CD4-positive, alpha-beta T cell treated with Interleukin-4 for 4 hours (primary cell): ENCODE results near the gene GNGT1.

Source experiments
- DNase-seq: peaks from one replicate; pipeline ENCODE4 v3.0.0-alpha.2; 2020

GNGT1 gene

GRCh38 chr7:93944673-93945072, 38.3 kb downstream of the GNGT1 start:
- no peak for DNase-seq

- DNase-seq, result no peak
Observed at GRCh38 chr7:93945083-93945482, 38.7 kb downstream of the GNGT1 start.

GRCh38 chr7:93945756-93946535, 39.6 kb downstream of the GNGT1 start:
- no peak for DNase-seq

- no peak for DNase-seq
Observed at GRCh38 chr7:93948106-93948505, 41.7 kb downstream of the GNGT1 start.

- DNase-seq, result no peak
Observed at GRCh38 chr7:93948873-93949272, 42.5 kb downstream of the GNGT1 start.

GRCh38 chr7:93949423-93949822, 43.1 kb downstream of the GNGT1 start:
- no peak for DNase-seq

GRCh38 chr7:93955304-93955703, 48.9 kb downstream of the GNGT1 start:
- DNase-seq, result no peak

GRCh38 chr7:93957767-93958166, 51.4 kb downstream of the GNGT1 start:
- DNase-seq, result no peak

GRCh38 chr7:93958216-93958615, 51.8 kb downstream of the GNGT1 start:
- DNase-seq, result no peak

GRCh38 chr7:93958651-93959050, 52.3 kb downstream of the GNGT1 start:
- no peak for DNase-seq
